Mammary epithelial cell (primary cell): ENCODE data around the gene FBXL16.

ENCODE experiments used
- EZH2 ChIP-seq: IDR thresholded peaks from 2 replicates; pipeline ENCODE4 v1.6.1; 2012; ENCODE audit warnings: low read length, inconsistent platforms, borderline replicate concordance
- TF ChIP-seq, protein P1 (sequence below), 2 donors: IDR thresholded peaks in 1 of 2; conservative IDR thresholded peaks in 1 of 2; 2 replicates each; pipeline ENCODE4 v1.5.1; 2011 to 2012; ENCODE audit warnings: inconsistent platforms in 2 of 2, low read length in 2 of 2, mild to moderate bottlenecking in 2 of 2, control low read depth in 1 of 2, low read depth in 1 of 2; ENCODE audit not compliant: insufficient read depth in 1 of 2; ENCODE audit errors: extremely low read depth in 1 of 2

DNA sequence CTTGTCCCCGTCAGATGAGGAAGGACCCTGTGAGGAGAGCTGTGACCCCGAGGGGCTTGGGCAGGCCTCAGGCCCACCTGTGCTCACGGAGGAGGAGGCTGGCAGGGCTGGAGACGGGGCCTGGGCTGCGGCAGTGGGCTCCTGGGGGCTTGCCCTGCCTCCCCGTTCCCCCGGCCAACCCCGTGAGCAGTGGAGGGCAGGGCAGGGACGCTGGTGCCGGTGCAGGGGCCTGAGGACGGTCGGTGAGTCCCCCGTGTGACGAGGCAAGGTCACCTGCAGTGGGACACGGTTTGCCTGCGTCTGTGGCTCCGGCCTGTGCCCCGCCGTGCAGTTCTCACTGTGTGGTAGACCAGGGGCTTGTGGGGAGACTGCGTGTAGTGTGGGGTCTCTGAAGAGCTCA is 46.0 kb downstream of the FBXL16 start:
- TF ChIP-seq, protein P1, sequence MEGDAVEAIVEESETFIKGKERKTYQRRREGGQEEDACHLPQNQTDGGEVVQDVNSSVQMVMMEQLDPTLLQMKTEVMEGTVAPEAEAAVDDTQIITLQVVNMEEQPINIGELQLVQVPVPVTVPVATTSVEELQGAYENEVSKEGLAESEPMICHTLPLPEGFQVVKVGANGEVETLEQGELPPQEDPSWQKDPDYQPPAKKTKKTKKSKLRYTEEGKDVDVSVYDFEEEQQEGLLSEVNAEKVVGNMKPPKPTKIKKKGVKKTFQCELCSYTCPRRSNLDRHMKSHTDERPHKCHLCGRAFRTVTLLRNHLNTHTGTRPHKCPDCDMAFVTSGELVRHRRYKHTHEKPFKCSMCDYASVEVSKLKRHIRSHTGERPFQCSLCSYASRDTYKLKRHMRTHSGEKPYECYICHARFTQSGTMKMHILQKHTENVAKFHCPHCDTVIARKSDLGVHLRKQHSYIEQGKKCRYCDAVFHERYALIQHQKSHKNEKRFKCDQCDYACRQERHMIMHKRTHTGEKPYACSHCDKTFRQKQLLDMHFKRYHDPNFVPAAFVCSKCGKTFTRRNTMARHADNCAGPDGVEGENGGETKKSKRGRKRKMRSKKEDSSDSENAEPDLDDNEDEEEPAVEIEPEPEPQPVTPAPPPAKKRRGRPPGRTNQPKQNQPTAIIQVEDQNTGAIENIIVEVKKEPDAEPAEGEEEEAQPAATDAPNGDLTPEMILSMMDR (conservative IDR thresholded peaks at IDR 0.05 in 1 of 2, IDR thresholded peaks at IDR 0.05 in 1 of 2; ENCODE audit: extremely low read depth in 1 of 2, insufficient read depth in 1 of 2, low read depth in 1 of 2, low read length in 2 of 2), result no peak
- no peak for TF ChIP-seq EZH2
